NB4 (cell line): ENCODE measurements around the gene OPN1MW2.
"Not testable (repeated sequence)": the region's sequence is repeated elsewhere in the genome, so short reads cannot be mapped to it uniquely, and the experiment has no call there.

Source experiments
- TF ChIP-seq, protein P1 (sequence below): IDR thresholded peaks from one replicate; pipeline ENCODE4 v1.5.1; 2012; ENCODE audit warnings: low read depth, low read length
- TF ChIP-seq, protein P2 (sequence below): IDR thresholded peaks from 2 replicates; pipeline ENCODE4 v1.6.1; 2011; ENCODE audit warnings: low read depth, low read length

DNA sequence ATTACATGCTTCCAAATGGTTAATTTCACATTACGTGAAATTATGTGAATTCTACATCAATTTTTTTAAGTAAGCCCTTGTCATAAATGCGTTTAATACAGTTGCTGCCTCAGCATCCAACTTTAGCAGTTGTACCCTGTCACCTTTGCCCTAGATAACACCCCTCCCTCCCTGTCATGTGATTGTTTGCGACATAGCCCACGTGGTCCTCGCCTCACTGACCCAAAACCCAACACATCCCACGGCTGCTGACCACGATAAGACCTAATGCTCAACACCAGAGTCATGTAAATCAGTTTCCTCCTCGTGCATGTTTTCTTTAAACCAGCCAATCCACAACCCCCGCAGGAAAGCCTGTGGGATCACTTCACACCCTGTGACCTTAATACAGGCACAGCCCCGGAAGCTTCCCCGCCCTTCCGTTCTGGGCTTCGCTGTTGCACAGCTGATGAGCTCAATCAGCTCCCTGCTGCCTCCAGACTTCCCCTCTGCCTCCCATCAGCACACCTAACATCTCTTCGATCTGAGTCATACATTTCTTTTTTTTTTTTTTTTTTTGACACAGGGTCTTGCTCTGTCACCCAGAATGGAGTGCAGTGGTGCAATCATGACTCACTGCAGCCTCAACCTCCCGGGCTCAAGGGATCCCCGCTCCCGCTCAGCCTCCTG, 28.0 kb downstream of the OPN1MW2 start:
- TF ChIP-seq, protein P1, sequence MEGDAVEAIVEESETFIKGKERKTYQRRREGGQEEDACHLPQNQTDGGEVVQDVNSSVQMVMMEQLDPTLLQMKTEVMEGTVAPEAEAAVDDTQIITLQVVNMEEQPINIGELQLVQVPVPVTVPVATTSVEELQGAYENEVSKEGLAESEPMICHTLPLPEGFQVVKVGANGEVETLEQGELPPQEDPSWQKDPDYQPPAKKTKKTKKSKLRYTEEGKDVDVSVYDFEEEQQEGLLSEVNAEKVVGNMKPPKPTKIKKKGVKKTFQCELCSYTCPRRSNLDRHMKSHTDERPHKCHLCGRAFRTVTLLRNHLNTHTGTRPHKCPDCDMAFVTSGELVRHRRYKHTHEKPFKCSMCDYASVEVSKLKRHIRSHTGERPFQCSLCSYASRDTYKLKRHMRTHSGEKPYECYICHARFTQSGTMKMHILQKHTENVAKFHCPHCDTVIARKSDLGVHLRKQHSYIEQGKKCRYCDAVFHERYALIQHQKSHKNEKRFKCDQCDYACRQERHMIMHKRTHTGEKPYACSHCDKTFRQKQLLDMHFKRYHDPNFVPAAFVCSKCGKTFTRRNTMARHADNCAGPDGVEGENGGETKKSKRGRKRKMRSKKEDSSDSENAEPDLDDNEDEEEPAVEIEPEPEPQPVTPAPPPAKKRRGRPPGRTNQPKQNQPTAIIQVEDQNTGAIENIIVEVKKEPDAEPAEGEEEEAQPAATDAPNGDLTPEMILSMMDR, result not testable (repeated sequence)
- TF ChIP-seq, protein P2, sequence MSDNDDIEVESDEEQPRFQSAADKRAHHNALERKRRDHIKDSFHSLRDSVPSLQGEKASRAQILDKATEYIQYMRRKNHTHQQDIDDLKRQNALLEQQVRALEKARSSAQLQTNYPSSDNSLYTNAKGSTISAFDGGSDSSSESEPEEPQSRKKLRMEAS, result not testable (repeated sequence)
